IMR-90 (cell line): ENCODE results near the gene IL24.

Experiments used
- BHLHE40 ChIP-seq: fragments of 150-350 bp; IDR thresholded peaks from 2 replicates; pipeline ENCODE4 v1.6.1; 2016; ENCODE audit warnings: mild to moderate bottlenecking, low read depth, low read length
- CEBPB ChIP-seq: IDR thresholded peaks from 2 replicates; pipeline ENCODE4 v1.6.1; 2012; ENCODE audit warnings: low read depth, low read length, improper control_type of control experiment
- CHD1 ChIP-seq: IDR thresholded peaks from 2 replicates; pipeline ENCODE4 v1.6.1; 2012; ENCODE audit warnings: low read depth, low read length, improper control_type of control experiment
- CTCF ChIP-seq: conservative IDR thresholded peaks from 2 replicates; pipeline ENCODE4 v1.5.1; 2012; ENCODE audit warnings: mild to moderate bottlenecking, low read depth, low read length, improper control_type of control experiment
- FOS ChIP-seq: fragments of 150-350 bp; IDR thresholded peaks from 2 replicates; pipeline ENCODE4 v1.6.1; 2016; ENCODE audit warnings: low read depth, low read length
- MAZ ChIP-seq: IDR thresholded peaks from 2 replicates; pipeline ENCODE4 v1.6.1; 2012; ENCODE audit warnings: low read depth, mild to moderate bottlenecking, low read length, improper control_type of control experiment, moderate library complexity, borderline replicate concordance
- MXI1 ChIP-seq: IDR thresholded peaks from 2 replicates; pipeline ENCODE4 v1.6.1; 2012; ENCODE audit warnings: low read depth, mild to moderate bottlenecking, low read length, moderate library complexity, borderline replicate concordance
- NFE2L2 ChIP-seq: fragments of 150-350 bp; IDR thresholded peaks from 2 replicates; pipeline ENCODE4 v1.6.1; 2016; ENCODE audit warnings: low read depth, mild to moderate bottlenecking, low read length
- POLR2A ChIP-seq: IDR thresholded peaks from 2 replicates; pipeline ENCODE4 v1.6.1; 2012; ENCODE audit warnings: mild to moderate bottlenecking, low read depth, low read length
- RAD21 ChIP-seq: IDR thresholded peaks from 2 replicates; pipeline ENCODE4 v1.6.1; 2012; ENCODE audit warnings: low read length, improper control_type of control experiment
- RCOR1 ChIP-seq: IDR thresholded peaks from 2 replicates; pipeline ENCODE4 v1.6.1; 2012; ENCODE audit warnings: mild to moderate bottlenecking, low read length, improper control_type of control experiment; ENCODE audit not compliant: insufficient replicate concordance
- RFX5 ChIP-seq: IDR thresholded peaks from 2 replicates; pipeline ENCODE4 v1.8.0; 2012; ENCODE audit warnings: low read depth, mild to moderate bottlenecking, low read length, moderate library complexity
- SMC3 ChIP-seq: fragments of 150-350 bp; IDR thresholded peaks from 2 replicates; pipeline ENCODE4 v1.6.1; 2016; ENCODE audit warnings: low read depth, mild to moderate bottlenecking, antibody characterized with exemption, low read length, moderate library complexity
- USF2 ChIP-seq: fragments of 150-350 bp; IDR thresholded peaks from 2 replicates; pipeline ENCODE4 v1.6.1; 2017; ENCODE audit warnings: mild to moderate bottlenecking, antibody characterized with exemption, low read length, low read depth

- no peak for TF ChIP-seq USF2
- TF ChIP-seq RAD21, result no peak
- no peak for TF ChIP-seq CTCF
- no peak for TF ChIP-seq MAZ
- TF ChIP-seq FOS, result peak; percentile 46
- TF ChIP-seq RCOR1, result no peak
- TF ChIP-seq POLR2A, result no peak
- TF ChIP-seq CEBPB, result no peak
- no peak for TF ChIP-seq MXI1
- TF ChIP-seq RFX5, result no peak
- no peak for TF ChIP-seq BHLHE40
- TF ChIP-seq CHD1, result no peak
- TF ChIP-seq NFE2L2, result no peak
- TF ChIP-seq SMC3, result no peak
Observed at GRCh38 chr1:206898089-206898914, 1.1 kb downstream of the IL24 start.
